Keratinocyte (primary cell): ENCODE results near the gene IGFN1.

Experiments
- EZH2 ChIP-seq: IDR thresholded peaks from one replicate; pipeline ENCODE4 v1.6.1; 2012; ENCODE audit warnings: inconsistent platforms, mild to moderate bottlenecking, low read length, moderate library complexity
- TF ChIP-seq, protein P1 (sequence below), 3 experiments: IDR thresholded peaks in 1 of 3; conservative IDR thresholded peaks in 1 of 3; optimal IDR thresholded peaks in 1 of 3; 2 replicates in 2 of 3; 3 replicates in 1 of 3; pipeline versions ENCODE3 to v1.5.1; 2011; ENCODE audit warnings: low read length in 3 of 3, mild to moderate bottlenecking in 3 of 3, moderate library complexity in 2 of 3, control low read depth in 1 of 3, inconsistent platforms in 1 of 3; ENCODE audit not compliant: insufficient read depth in 2 of 3; ENCODE audit errors: extremely low read depth in 1 of 3

DNA sequence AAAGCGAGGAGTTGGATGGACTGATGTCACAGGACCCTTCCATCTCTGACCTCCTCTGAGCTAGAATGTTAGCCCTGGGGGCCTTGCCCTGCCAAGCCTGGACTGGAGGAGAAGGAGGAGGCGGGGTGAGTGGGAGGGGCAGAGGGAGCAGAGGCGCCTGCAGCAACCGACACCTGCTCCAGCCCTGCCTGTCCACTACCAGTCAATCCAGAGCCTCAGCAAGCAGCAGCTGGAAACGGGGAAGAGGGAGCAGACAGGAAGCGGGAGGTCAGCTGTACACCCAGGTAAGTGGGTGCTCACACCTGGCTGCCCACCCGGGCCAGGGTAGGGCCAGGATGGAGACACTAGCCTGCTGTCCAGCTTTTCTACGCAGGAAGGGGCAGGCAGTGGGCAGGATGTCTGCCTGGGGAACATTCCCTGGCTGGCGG, at the start of gene IGFN1:
- TF ChIP-seq, protein P1, sequence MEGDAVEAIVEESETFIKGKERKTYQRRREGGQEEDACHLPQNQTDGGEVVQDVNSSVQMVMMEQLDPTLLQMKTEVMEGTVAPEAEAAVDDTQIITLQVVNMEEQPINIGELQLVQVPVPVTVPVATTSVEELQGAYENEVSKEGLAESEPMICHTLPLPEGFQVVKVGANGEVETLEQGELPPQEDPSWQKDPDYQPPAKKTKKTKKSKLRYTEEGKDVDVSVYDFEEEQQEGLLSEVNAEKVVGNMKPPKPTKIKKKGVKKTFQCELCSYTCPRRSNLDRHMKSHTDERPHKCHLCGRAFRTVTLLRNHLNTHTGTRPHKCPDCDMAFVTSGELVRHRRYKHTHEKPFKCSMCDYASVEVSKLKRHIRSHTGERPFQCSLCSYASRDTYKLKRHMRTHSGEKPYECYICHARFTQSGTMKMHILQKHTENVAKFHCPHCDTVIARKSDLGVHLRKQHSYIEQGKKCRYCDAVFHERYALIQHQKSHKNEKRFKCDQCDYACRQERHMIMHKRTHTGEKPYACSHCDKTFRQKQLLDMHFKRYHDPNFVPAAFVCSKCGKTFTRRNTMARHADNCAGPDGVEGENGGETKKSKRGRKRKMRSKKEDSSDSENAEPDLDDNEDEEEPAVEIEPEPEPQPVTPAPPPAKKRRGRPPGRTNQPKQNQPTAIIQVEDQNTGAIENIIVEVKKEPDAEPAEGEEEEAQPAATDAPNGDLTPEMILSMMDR (optimal IDR thresholded peaks at IDR 0.05 in 1 of 3, IDR thresholded peaks at IDR 0.05 in 1 of 3, conservative IDR thresholded peaks at IDR 0.05 in 1 of 3; ENCODE audit: extremely low read depth in 1 of 3, insufficient read depth in 2 of 3, low read length in 3 of 3), result no peak
- TF ChIP-seq EZH2, result no peak
